ENCODE data around the gene MMRN2.

DNA sequence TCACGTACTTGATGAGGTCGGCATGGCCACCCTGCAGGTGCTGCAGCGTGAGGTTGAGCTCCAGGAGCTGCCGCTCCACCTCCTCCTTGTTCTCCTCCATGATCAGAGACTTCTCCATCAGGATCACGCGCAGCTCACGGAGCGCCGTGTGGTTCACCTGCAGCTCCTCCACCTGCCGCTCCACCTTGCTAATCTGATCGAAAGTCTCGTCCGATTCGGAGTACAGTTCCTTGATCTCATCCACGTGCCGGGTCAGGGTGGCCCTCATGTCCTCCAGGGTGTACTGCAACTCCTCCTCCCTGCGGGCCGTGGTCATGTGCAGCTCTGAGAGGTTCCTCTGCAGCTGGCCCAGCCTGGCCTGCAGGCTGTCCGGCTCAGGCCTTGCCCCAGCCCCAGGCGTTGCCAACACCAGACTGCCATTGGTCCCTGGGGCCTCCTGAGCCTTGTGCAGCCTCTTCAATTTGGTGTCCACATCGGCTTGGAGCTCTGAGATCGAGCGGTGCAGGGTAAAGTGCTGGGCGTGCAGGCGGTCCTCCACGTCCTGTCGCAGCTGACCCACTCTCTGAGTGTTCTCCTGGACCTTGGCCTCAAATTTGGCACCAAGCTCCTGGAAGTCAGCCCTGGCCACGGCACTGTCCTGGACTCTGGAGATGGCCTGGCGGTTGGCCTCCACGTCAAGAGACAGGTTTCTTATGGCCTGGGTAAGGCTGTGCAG is 13.9 kb downstream of the MMRN2 start:
- TF ChIP-seq, protein P1, sequence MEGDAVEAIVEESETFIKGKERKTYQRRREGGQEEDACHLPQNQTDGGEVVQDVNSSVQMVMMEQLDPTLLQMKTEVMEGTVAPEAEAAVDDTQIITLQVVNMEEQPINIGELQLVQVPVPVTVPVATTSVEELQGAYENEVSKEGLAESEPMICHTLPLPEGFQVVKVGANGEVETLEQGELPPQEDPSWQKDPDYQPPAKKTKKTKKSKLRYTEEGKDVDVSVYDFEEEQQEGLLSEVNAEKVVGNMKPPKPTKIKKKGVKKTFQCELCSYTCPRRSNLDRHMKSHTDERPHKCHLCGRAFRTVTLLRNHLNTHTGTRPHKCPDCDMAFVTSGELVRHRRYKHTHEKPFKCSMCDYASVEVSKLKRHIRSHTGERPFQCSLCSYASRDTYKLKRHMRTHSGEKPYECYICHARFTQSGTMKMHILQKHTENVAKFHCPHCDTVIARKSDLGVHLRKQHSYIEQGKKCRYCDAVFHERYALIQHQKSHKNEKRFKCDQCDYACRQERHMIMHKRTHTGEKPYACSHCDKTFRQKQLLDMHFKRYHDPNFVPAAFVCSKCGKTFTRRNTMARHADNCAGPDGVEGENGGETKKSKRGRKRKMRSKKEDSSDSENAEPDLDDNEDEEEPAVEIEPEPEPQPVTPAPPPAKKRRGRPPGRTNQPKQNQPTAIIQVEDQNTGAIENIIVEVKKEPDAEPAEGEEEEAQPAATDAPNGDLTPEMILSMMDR (IDR thresholded peaks at IDR 0.05) = no peak
- TF ChIP-seq POLR2AphosphoS5 (IDR thresholded peaks at IDR 0.05) (no peak), POLR2A (IDR thresholded peaks at IDR 0.05) (no peak), EP300 (IDR thresholded peaks at IDR 0.05) (no peak)

Data from sigmoid colon (tissue), 4 donors.